GM23248 (cell line): Measurements from ENCODE around the gene INPP5J.

Source experiments
- EZH2 ChIP-seq: fragments of 200-600 bp; sonication (generic); IDR thresholded peaks from 2 replicates; pipeline ENCODE4 v1.6.1; 2018; ENCODE audit warnings: antibody characterized with exemption, mild to moderate bottlenecking; ENCODE audit not compliant: insufficient read depth, poor library complexity, severe bottlenecking
- EZH2phosphoT487 ChIP-seq: fragments of 200-600 bp; sonication (generic); IDR thresholded peaks from 2 replicates; pipeline ENCODE4 v1.6.1; 2018; ENCODE audit warnings: antibody characterized with exemption, moderate library complexity, mild to moderate bottlenecking, low read depth; ENCODE audit not compliant: insufficient read depth

- no peak for TF ChIP-seq EZH2
- TF ChIP-seq EZH2phosphoT487 = no peak
Measured at GRCh38 chr22:31173386-31174145, 50.8 kb downstream of the INPP5J start.
